ENCODE results near the gene HSD17B14.

DNA sequence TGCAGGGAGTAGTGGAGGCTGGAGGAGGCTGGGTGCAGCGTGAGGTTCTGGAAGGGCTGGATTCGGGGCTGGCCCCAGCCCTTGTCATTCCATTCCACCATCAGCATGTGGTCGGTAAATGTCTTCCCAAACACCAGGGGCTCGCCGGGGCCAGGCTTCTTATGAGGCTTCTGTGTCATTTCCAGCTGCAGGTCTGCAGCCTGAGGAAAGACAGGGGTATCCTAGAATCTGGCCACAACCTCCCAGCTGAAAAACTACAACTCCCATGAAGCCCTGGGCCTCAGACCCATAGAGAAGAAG is 29.8 kb downstream of the HSD17B14 start:
- TF ChIP-seq POLR2A (IDR thresholded peaks at IDR 0.05) (no peak), CTCF (IDR thresholded peaks at IDR 0.05) (no peak)
